Adrenal gland (tissue), 12 donors: ENCODE results near the gene MOGAT3. TPM values are rescaled to one million over a fixed set of nuclear protein-coding genes. Genes with fewer than 3 reads are reported as not detected.

ENCODE experiments used
- DNase-seq, 7 donors: peaks; one replicate each; pipeline ENCODE4 v3.0.0-alpha.2; 2019 to 2020
- H3K27ac ChIP-seq, 5 donors: fragments of 200-600 bp; sonication (generic) in 4 of 5; 1 replicate in 3 of 5; 2 replicates in 2 of 5; pipeline versions ENCODE4 v1.5.1 to v1.8.0; 2016 to 2020; ENCODE audit warnings: mild to moderate bottlenecking in 1 of 5
- H3K27me3 ChIP-seq: fragments of 200-600 bp; 2 replicates; pipeline ENCODE4 v1.8.0; 2021
- H3K36me3 ChIP-seq, 2 donors: fragments of 200-600 bp; replicated peaks in 1 of 2; 1 replicate in 1 of 2; 2 replicates in 1 of 2; pipeline versions ENCODE4 v1.5.1 to v1.8.0; 2018 to 2022
- H3K4me1 ChIP-seq, 2 donors: fragments of 200-600 bp; replicated peaks in 1 of 2; 1 replicate in 1 of 2; 2 replicates in 1 of 2; pipeline versions ENCODE4 v1.5.1 to v1.8.0; 2018 to 2021
- H3K4me3 ChIP-seq, 4 donors: fragments of 200-600 bp; sonication (generic) in 3 of 4; one replicate each; pipeline ENCODE4 v1.5.1; 2016 to 2018
- H3K9me3 ChIP-seq, 3 donors: fragments of 200-600 bp; sonication (generic) in 1 of 3; replicated peaks in 1 of 3; 1 replicate in 2 of 3; 2 replicates in 1 of 3; pipeline versions ENCODE4 v1.5.1 to v1.8.0; 2016 to 2021
- CTCF ChIP-seq, 6 experiments: fragments of 450-650 bp in 4 of 6; fragments of 200-600 bp in 2 of 6; sonication (generic) in 1 of 6; IDR thresholded peaks; 1 replicate in 5 of 6; 2 replicates in 1 of 6; pipeline versions ENCODE4 v1.5.1 to v1.8.0; 2016 to 2021; ENCODE audit warnings: antibody characterized with exemption in 6 of 6, mild to moderate bottlenecking in 2 of 6, moderate library complexity in 1 of 6
- POLR2A ChIP-seq, 2 donors: fragments of 450-650 bp; IDR thresholded peaks; one replicate each; pipeline ENCODE4 v1.6.1; 2017; ENCODE audit warnings: antibody characterized with exemption in 2 of 2, mild to moderate bottlenecking in 2 of 2, moderate library complexity in 1 of 2
- WGBS, 4 donors: extraction: QIAGEN DNeasy Blood & Tissue Kit in 2 of 4; methylation state at CpG; one replicate each; pipeline versions ENCODE4 v1.1.5 to v1.1.7; 2013 to 2017; 5-methylcytosine and 5-hydroxymethylcytosine counted together
- intact Hi-C, 2 donors: fragments of 100-400 bp; cut with DNase I; formaldehyde crosslinking; loops; one replicate each; pipeline versions ENCODE4 v1.14.1 to v1.15.0; 2022 to 2023
- polyA plus RNA-seq, 3 donors: library from polyadenylated mRNA; stranded (reverse); fragments of 200-250 nt in 2 of 3; fragments of 350-450 nt in 1 of 3; fragmentation: Illumina TruSeq in 1 of 3; extraction: RNeasy Lipid Tissue Mini Kit (QIAGEN cat#74804) in 1 of 3; gene quantifications; one replicate each; pipeline ENCODE4 v1.2.3, GENCODE V29; 2013 to 2014
- total RNA-seq, 9 donors: library from RNA; depleted of rRNA in 4 of 9; stranded (reverse); fragments of >200 nt in 4 of 9; fragments of 120-200 nt in 1 of 9; fragmentation: NEBNext Ultra II Directional in 1 of 9; extraction: Animal tissue kit (Norgen Biotek cat#: 25700) in 1 of 9; gene quantifications; one replicate each; pipeline versions ENCODE4 v1.1.0 to v1.2.4, GENCODE V29; 2013 to 2023
- donor health status: healthy with polysubstance abuse.
- donor health status: Bipolar disorder and iron deficiency.
- donor health status: DM: yes; HTN: yes; CAD: no.
- donor health status: DM: no; HTN: no; CAD: no.
- donor health status: DM: no; HTN: no; CAD: no.
- donor health status: DM: yes; HTN: yes; CAD: no.

Gene MOGAT3
- total and polyA plus RNA-seq, 12 donors, result not detected

- DNase-seq, result peak in 1 of 7 donors; percentile 20
- no peak overlapping the region for H3K4me3 ChIP-seq
- H3K9me3 ChIP-seq, result no peaks in the 10 kb centered on the region
- no peak overlapping the region for H3K27ac ChIP-seq
- TF ChIP-seq POLR2A (IDR thresholded peaks at IDR 0.05), result no peak
- no peak for TF ChIP-seq CTCF (IDR thresholded peaks at IDR 0.05)
- no peaks in the 10 kb centered on the region for H3K27me3 ChIP-seq
- intact Hi-C loops, result no loop called here
- 75 to 88% (median 81%) methylated on average over 12 of the region's 12 CpGs for WGBS, 4 donors
- peaks cover 0 to 27% of the 10 kb centered on the region in 2 donors for H3K36me3 ChIP-seq
- H3K4me1 ChIP-seq, result peaks cover 29 to 36% of the 10 kb centered on the region in 2 donors
Measured at GRCh38 chr7:101241015-101241363, 40.2 kb upstream of the MOGAT3 start.

- Histone ChIP-seq H3K4me1 (peaks cover 29 to 30% of the 10 kb centered on the region in 2 donors), H3K36me3 (peaks cover 0 to 27% of the 10 kb centered on the region in 2 donors), H3K9me3 (no peaks in the 10 kb centered on the region), H3K27ac (no peak overlapping the region), H3K4me3 (no peak overlapping the region), H3K27me3 (no peaks in the 10 kb centered on the region)
- DNase-seq, result no peak
- TF ChIP-seq CTCF (IDR thresholded peaks at IDR 0.05), result no peak
- no peak for TF ChIP-seq POLR2A (IDR thresholded peaks at IDR 0.05)
- 88 to 90% (median 89%) methylated on average over 32 of the region's 32 CpGs for WGBS, 4 donors
- intact Hi-C loops, result no loop called here
Measured at GRCh38 chr7:101240226-101241014, 39.6 kb upstream of the MOGAT3 start.

- no peaks in the 10 kb centered on the region for H3K27me3 ChIP-seq
- no peak for DNase-seq
- intact Hi-C loops, result no loop called here
- H3K27ac ChIP-seq, result peak overlapping the region in 4 of 5 donors; percentile 4 to 88 (median 56)
- peaks cover 0 to 27% of the 10 kb centered on the region in 2 donors for H3K36me3 ChIP-seq
- H3K4me3 ChIP-seq, result no peak overlapping the region
- no peaks in the 10 kb centered on the region for H3K9me3 ChIP-seq
- TF ChIP-seq POLR2A (IDR thresholded peaks at IDR 0.05) (no peak), CTCF (IDR thresholded peaks at IDR 0.05) (no peak)
- peaks cover 25 to 28% of the 10 kb centered on the region in 2 donors for H3K4me1 ChIP-seq
- WGBS, 4 donors, result 78 to 86% (median 83%) methylated on average over 6 to 9 of the region's 9 CpGs
Measured at GRCh38 chr7:101239951-101240220, 39.0 kb upstream of the MOGAT3 start.

GRCh38 chr7:101239191-101239950, 38.5 kb upstream of the MOGAT3 start:
- DNase-seq, result peak; percentile 40 to 78 (median 65)
- H3K36me3 ChIP-seq, result peaks cover 0 to 27% of the 10 kb centered on the region in 2 donors
- H3K4me1 ChIP-seq, result peaks cover 25 to 28% of the 10 kb centered on the region in 2 donors
- H3K9me3 ChIP-seq, result no peaks in the 10 kb centered on the region
- H3K4me3 ChIP-seq, result no peak overlapping the region
- intact Hi-C loops, result no loop called here
- no peaks in the 10 kb centered on the region for H3K27me3 ChIP-seq
- TF ChIP-seq POLR2A (IDR thresholded peaks at IDR 0.05), result no peak
- TF ChIP-seq CTCF (IDR thresholded peaks at IDR 0.05), result no peak
- WGBS, 4 donors, result 35 to 52% (median 46%) methylated on average over 21 to 27 of the region's 27 CpGs
- H3K27ac ChIP-seq, result peak overlapping the region; percentile 23 to 88 (median 55)
